SHP77 (cell line): ENCODE measurements around the gene C19orf12.

ENCODE experiments used
- DNase-seq, 2 experiments: peaks; one replicate each; lab custom pipeline; 2025; lab: John Stamatoyannopoulos, UW

Gene C19orf12

GRCh38 chr19:29663861-29664752 is 51.0 kb downstream of the C19orf12 start:
- no peak for DNase-seq

DNA sequence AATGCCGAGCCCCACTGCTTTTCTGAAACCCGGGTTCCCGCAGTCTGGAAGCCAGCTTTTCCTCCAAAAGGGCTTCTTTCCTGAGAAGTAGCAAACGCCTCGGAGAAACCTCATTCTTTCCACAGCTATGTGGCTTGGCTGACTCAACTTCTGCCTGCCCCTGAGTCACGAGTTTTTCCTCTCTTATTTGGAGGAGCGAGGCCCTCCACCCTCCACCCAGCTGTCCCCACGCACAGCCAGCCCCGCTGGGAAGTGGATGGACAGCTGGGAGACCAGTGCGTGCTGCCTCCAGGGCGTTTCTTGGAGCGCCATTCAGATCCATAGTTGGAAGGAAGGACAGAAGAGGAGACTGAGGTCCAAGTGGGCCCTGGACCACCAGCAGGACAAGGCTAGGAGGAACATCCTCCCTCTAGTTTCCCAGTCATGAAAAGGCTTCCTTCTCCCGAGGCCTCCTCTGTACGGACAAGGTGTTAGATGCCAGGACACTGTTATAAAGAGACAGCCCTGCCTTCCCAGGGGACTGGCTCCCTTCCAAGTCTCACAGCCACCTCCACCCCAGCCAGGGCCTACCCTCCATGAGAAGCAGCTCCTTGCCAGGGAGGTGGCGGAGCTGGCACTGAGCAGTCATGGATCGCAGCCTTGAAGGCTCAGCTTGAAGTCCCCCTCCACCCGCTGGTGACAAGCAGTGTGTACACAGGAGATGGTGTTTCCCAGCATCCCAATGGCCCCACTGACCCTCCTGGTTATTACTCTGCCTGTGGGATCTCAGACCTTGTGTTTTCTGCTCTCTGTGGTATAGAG is 52.3 kb downstream of the C19orf12 start:
- DNase-seq: no peak

- DNase-seq: no peak
Measured at GRCh38 chr19:29662278-29662603, 52.8 kb downstream of the C19orf12 start.

GRCh38 chr19:29660835-29661234 is 54.2 kb downstream of the C19orf12 start:
- DNase-seq: no peak

DNA sequence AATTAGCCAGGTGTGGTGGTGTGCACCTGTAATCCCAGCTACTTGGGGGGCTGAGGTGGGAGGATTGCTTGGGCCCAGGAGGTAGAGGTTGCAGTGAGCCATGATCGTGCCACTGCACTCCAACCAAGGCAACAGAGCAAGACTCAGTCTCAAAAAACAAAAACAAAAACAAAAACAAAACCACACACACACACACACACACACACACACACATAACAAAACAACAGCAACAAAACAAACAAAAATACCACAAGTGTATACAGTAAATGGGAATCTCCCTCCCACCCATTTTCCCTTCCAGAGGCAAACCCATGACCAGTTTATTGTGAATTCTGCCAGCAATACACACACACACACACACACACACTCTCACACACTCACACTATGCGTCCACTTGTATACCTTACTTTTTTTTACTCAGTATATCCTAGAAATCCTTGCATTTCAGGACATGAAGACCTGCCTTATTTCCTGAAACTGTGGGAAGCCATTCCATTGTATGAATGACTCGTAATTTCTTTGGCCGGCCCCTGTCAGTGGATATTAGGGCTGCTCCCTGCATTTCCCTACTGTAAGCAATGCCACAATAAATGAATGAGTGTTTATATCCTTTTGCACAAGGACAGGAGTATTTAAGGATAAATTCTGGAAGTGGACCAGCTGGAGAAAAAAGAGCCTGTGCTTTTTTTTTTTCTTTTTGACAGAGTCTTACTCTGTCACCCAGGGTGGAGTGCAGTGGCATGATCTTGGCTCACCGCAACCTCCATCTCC is 56.7 kb downstream of the C19orf12 start:
- no peak for DNase-seq

- no peak for DNase-seq
Measured at GRCh38 chr19:29655648-29656335, 59.3 kb downstream of the C19orf12 start.

DNA sequence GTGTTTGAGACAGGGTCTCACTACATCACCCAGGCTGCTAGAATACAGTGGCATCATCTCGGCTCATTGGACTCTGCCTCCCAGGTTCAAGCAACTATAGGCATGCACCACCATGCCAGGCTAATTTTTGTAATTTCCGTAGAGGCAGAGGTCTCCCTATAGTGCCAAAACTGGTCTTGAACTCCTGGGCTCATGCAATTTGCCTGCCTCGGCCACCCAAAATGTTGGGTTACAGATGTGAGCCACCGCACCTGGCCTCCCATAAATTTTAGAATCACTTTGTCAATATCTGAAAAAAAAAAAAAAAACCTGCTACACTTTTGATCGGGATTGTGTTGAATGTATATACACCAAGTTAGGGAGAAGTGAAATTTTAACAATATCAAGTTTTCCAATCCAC is 61.7 kb downstream of the C19orf12 start:
- DNase-seq: no peak

GRCh38 chr19:29651622-29652394 is 63.3 kb downstream of the C19orf12 start:
- DNase-seq: no peak

- no peak for DNase-seq
Measured at GRCh38 chr19:29650772-29651387, 64.2 kb downstream of the C19orf12 start.
